ENCODE data around the gene CLDN17. TPM values are rescaled to one million over a fixed set of nuclear protein-coding genes. Genes with fewer than 3 reads are reported as not detected.

CLDN17 gene
- polyA plus RNA-seq, 6 donors from 2014 or later = not detected

DNA sequence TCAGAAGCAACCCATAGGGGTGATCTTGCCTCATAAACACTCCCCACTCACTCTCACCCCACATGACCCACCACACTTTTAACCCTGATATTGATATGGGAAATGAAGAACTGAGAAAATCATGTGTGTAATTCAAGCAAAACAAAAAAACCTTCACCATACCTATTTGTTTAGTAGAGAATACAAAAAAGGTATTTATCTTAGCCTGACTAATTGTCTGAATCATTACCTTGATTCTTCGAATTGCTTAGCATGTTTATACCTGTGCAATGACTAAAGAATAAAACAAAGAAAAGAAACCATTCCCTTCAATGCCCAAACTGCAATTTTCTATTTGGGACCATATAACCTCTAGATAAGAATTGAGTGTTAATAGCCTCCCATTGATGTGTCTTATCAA is 1.8 kb downstream of the CLDN17 start:
- H3K4me3 Mint-ChIP-seq = peak overlapping the region in 1 of 8 donors; percentile 3
- DNase-seq (no peak), ATAC-seq (ENCODE audit: low read depth in 2 of 2) (no peak)
- H3K27ac Mint-ChIP-seq = no peak overlapping the region
- H3K36me3 Mint-ChIP-seq = no peaks in the 10 kb centered on the region
- H3K4me1 Mint-ChIP-seq = no peaks in the 10 kb centered on the region
- H3K9me3 Mint-ChIP-seq = peaks cover 0 to 5% (median 0%) of the 10 kb centered on the region in 7 donors
- no peaks in the 10 kb centered on the region for H3K27me3 Mint-ChIP-seq

DNA sequence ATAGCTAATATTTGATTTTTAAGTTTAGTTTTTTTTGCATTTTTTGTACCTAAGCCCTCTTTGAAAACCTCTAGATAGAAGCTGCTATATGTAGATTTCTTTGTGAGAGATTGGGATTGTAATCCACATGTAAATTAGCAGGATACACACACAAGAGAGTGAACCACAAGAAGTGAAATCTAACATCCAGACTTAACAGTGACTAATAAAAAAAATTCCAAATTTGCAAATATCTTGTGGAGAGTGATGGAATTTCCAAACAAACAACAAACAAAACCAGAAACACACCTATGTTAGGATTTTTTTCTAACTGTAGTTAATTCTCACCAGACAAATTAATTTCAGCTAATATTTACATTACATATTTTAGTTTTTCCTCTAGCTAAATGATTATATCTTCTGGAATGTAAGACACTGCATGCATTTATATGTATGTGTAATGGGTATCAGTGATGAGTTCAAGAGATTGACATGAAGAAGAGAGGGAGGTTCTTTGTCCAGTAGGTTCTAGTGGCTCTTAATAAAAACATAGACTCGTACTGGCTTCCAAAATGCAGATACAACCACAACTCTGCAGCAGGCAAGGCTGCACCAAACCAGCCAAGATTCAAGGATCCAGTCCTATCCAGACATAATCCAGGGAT is 12.8 kb downstream of the CLDN17 start:
- H3K4me1 Mint-ChIP-seq = no peaks in the 10 kb centered on the region

DNA sequence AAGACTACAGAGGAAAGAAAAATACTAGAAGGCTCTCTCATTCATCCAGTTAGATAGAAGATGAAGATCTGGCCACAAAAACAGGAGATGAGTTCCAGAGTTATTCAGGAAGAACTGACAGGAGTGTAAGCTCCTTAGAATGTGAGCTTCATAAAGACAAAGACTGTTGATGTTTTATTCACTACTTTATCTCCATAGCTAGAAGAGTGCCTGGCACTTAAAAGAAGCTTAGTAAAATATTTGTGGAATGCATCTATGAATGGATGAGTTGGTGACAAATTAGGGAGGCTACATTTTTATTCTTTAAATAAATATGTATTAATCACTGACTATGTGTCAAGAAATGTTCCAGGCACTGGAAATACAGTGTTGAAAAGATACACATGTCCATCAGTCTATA is 13.8 kb downstream of the CLDN17 start:
- Mint-ChIP-seq H3K4me1 (no peaks in the 10 kb centered on the region), H3K36me3 (no peaks in the 10 kb centered on the region), H3K27me3 (no peaks in the 10 kb centered on the region), H3K27ac (no peak overlapping the region), H3K4me3 (no peak overlapping the region), H3K9me3 (peaks cover 2 to 15% (median 5%) of the 10 kb centered on the region in 7 donors)
- ATAC-seq (ENCODE audit: low read depth in 2 of 2) (no peak), DNase-seq (no peak)

More for the DNA sequence above, 12.8 kb downstream of the CLDN17 start:
- Mint-ChIP-seq H3K9me3 (peaks cover 2 to 15% (median 5%) of the 10 kb centered on the region in 7 donors), H3K36me3 (no peaks in the 10 kb centered on the region), H3K4me3 (no peak overlapping the region), H3K27me3 (no peaks in the 10 kb centered on the region), H3K27ac (no peak overlapping the region)
- ATAC-seq (ENCODE audit: low read depth in 2 of 2) (no peak), DNase-seq (no peak)

DNA sequence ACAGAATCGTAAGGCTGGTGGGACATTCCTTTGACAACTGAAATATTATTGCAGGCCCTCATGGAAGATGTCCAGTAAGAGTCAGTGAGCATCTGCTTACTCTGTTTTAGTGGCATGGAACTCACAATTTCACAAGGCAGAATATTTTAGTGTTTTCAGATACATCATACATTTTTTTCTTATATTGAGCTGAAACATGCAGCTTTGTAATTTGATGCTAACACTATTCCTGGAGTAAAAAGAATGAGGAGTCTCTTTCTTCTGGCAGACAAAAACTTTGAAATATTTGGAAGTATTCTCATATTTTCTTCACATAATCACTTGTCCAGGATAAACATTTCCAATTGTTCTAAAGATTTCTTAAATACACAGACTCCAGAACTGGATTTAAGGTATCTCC is 17.7 kb downstream of the CLDN17 start:
- DNase-seq = no peak
- H3K4me1 Mint-ChIP-seq = no peaks in the 10 kb centered on the region
- no peaks in the 10 kb centered on the region for H3K27me3 Mint-ChIP-seq
- no peak for ATAC-seq (ENCODE audit: low read depth in 2 of 2)
- no peak overlapping the region for H3K27ac Mint-ChIP-seq
- peaks cover 0 to 21% (median 8%) of the 10 kb centered on the region in 7 donors for H3K9me3 Mint-ChIP-seq
- no peak overlapping the region for H3K4me3 Mint-ChIP-seq
- no peaks in the 10 kb centered on the region for H3K36me3 Mint-ChIP-seq

DNA sequence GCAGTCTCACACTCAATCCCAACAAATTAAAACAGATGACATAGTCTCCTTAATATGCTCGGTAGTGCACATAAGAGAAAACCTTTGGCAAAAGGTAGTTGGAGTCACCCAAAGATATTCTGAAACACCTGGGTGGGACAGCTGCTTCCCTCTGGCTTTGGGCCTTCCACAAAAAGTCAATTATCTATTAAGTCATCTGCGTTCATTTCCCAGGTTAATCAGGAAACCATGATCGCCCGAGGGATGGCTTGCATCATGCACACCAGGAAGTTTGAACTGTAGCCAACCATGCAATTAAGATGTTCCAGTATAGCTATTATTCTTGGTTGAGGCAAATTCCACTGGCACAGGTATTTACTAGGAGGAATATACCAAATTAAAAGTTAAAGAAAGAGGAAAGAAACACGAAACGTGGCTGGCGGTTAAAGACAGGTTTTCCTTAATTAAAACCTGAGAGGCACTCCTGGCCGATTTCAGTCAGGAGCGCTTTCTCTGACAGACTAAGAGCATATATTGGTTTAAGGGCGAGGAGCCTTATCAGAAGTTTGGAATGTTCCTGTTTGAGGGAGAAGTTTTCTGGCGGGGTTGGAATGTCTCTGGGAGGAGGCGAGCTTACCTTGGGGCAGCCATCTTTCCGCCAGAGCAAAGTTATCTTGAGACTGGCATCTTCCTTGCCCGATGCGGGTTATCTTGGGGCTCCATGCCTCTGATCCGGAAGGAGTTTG is 19.9 kb downstream of the CLDN17 start:
- DNase-seq = no peak
- Mint-ChIP-seq H3K36me3 (no peaks in the 10 kb centered on the region), H3K4me1 (no peaks in the 10 kb centered on the region), H3K9me3 (peaks cover 0 to 21% (median 6%) of the 10 kb centered on the region in 7 donors), H3K4me3 (no peak overlapping the region), H3K27ac (no peak overlapping the region), H3K27me3 (no peaks in the 10 kb centered on the region)
- ATAC-seq (ENCODE audit: low read depth in 2 of 2) = no peak

DNA sequence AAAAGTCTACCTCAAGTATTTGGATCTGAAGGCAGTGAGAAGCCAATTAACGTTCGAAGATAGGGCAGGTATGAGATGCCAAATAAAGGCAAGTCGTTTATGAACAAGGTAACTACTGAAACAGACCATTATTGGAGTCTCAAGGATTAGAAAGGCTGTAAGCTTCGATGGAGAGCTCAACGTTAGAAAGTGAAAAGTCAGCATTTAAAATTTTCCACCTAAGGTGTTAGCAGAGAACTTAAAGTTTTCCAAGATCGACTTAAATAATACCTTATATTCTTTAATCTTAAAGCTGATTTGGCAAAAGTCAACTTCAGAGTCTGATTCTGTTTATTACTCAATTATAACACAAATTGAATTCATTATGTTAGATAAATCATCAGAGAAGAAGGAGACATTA is 28.1 kb downstream of the CLDN17 start:
- Mint-ChIP-seq H3K9me3 (peaks cover 0 to 10% (median 2%) of the 10 kb centered on the region in 7 donors), H3K4me3 (no peak overlapping the region), H3K27ac (no peak overlapping the region), H3K36me3 (no peaks in the 10 kb centered on the region), H3K27me3 (no peaks in the 10 kb centered on the region), H3K4me1 (no peaks in the 10 kb centered on the region)
- ATAC-seq (ENCODE audit: low read depth in 2 of 2) (no peak), DNase-seq (no peak)

DNA sequence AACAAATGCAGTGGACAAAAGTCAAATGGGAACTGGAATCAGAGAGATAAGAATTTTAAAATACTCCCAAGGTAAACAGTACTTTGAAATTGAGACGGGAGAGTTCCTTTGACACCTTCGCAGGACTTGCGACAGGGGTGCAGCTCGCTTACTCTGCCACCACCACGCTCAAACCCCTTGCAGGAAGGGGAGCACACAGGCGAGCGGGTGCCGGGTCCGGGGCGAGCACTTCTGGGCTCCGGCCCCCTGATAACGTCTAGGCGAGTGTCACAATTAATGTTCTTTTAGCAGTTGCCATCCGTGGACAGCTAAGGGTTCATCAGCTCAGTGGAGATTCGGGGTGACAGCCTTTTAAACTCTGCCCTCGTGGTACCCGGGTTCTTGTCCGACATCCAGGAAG is 37.4 kb downstream of the CLDN17 start:
- no peak overlapping the region for H3K4me3 Mint-ChIP-seq

DNA sequence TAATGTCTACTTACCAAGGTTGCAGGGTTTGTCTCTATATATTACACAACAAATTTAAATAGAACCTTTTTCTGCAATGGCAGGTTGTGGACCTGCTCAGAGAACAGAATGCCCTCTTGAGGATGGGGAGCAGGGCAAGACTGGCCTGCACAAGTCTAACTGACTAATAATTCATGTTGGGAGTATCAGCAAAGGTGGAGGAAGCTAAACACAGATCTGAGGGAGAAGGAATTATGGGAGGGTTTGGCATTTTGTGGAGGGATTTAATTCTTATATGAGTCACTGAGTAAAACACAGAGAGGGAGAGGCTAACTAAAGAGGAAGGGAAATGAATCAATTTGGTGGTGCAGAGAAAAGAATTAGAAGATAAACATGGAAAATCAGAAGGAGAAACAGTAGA is 40.0 kb downstream of the CLDN17 start:
- ATAC-seq (ENCODE audit: low read depth in 2 of 2) (no peak), DNase-seq (no peak)
- H3K4me1 Mint-ChIP-seq = no peaks in the 10 kb centered on the region
- H3K4me3 Mint-ChIP-seq = no peak overlapping the region
- no peak overlapping the region for H3K27ac Mint-ChIP-seq
- H3K27me3 Mint-ChIP-seq = no peaks in the 10 kb centered on the region
- peaks cover 0 to 9% (median 2%) of the 10 kb centered on the region in 7 donors for H3K9me3 Mint-ChIP-seq
- no peaks in the 10 kb centered on the region for H3K36me3 Mint-ChIP-seq

More for the DNA sequence above, 37.4 kb downstream of the CLDN17 start:
- no peaks in the 10 kb centered on the region for H3K4me1 Mint-ChIP-seq
- no peaks in the 10 kb centered on the region for H3K36me3 Mint-ChIP-seq
- no peak overlapping the region for H3K27ac Mint-ChIP-seq
- peaks cover 0 to 9% (median 3%) of the 10 kb centered on the region in 7 donors for H3K9me3 Mint-ChIP-seq
- no peaks in the 10 kb centered on the region for H3K27me3 Mint-ChIP-seq
- ATAC-seq (ENCODE audit: low read depth in 2 of 2) (no peak), DNase-seq (no peak)

DNA sequence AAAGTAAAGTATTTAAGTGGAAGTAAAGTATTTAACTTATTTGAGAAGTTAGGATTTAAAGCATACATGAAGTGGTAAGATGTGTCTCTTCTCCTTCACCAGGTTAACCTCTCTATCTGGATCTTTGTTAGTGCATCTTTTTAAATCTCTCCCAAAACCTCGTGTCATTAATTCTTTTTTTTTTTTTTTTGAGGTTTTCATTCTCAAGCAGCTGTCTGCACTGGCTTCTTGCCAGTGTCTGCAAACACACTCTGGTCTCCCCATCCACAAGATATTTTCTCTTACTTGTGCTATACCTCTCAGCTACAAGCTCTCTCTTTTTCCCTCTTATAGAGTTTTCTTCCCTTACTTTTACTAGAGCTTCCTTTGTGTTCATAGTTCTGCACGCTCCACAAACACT is 49.0 kb downstream of the CLDN17 start:
- no peak for ATAC-seq (ENCODE audit: low read depth in 2 of 2)
- no peaks in the 10 kb centered on the region for H3K27me3 Mint-ChIP-seq

DNA sequence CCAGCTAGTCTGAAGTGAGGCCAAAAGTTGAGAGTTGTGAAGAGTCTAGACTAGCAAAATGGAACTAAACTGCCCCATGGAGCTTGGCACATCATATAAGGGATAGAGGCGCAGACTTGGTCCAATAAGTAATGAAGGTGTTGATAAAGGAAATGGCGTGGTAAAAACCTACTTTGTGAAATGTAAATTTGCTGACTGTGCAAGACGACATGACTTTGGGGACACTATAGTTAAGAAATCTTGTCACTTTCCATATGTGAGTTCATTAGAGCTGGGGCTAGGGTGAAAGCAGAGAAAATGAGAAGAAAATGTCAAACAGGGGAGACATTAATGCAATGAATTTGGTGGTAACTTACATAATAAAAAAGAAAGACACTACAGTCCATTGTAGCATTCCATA is 50.1 kb downstream of the CLDN17 start:
- peaks cover 0 to 5% (median 0%) of the 10 kb centered on the region in 7 donors for H3K9me3 Mint-ChIP-seq
- H3K4me3 Mint-ChIP-seq = no peak overlapping the region
- H3K27me3 Mint-ChIP-seq = no peaks in the 10 kb centered on the region
- no peak for DNase-seq
- no peaks in the 10 kb centered on the region for H3K36me3 Mint-ChIP-seq
- no peak for ATAC-seq (ENCODE audit: low read depth in 2 of 2)
- no peak overlapping the region for H3K27ac Mint-ChIP-seq
- H3K4me1 Mint-ChIP-seq = no peaks in the 10 kb centered on the region

More for the DNA sequence above, 49.0 kb downstream of the CLDN17 start:
- Mint-ChIP-seq H3K27ac (no peak overlapping the region), H3K4me1 (no peaks in the 10 kb centered on the region), H3K4me3 (no peak overlapping the region), H3K36me3 (no peaks in the 10 kb centered on the region), H3K9me3 (peaks cover 0 to 5% (median 0%) of the 10 kb centered on the region in 7 donors)
- no peak for DNase-seq

Other genes with a start within 250 kb of the CLDN17 start
- not detected for gene GRIK1, start 226.8 kb downstream of the CLDN17 start, polyA plus RNA-seq (ENCODE audit: low read depth in 6 of 6)
- not detected for gene CLDN8, start 49.3 kb upstream of the CLDN17 start, polyA plus RNA-seq (ENCODE audit: low read depth in 6 of 6)
- not detected for gene KRTAP24-1, start 116.1 kb upstream of the CLDN17 start, polyA plus RNA-seq (ENCODE audit: low read depth in 6 of 6)
- gene KRTAP25-1, start 122.7 kb upstream of the CLDN17 start, polyA plus RNA-seq (ENCODE audit: low read depth in 6 of 6) = not detected
- not detected for gene KRTAP26-1, start 153.5 kb upstream of the CLDN17 start, polyA plus RNA-seq (ENCODE audit: low read depth in 6 of 6)
- not detected for gene KRTAP27-1, start 170.9 kb upstream of the CLDN17 start, polyA plus RNA-seq (ENCODE audit: low read depth in 6 of 6)
- gene KRTAP23-1, start 181.8 kb upstream of the CLDN17 start, polyA plus RNA-seq (ENCODE audit: low read depth in 6 of 6) = not detected
- gene KRTAP13-2, start 205.5 kb upstream of the CLDN17 start, polyA plus RNA-seq (ENCODE audit: low read depth in 6 of 6) = not detected
- gene KRTAP13-1, start 229.2 kb upstream of the CLDN17 start, polyA plus RNA-seq (ENCODE audit: low read depth in 6 of 6) = not detected